Glomerular endothelial cell (primary cell): ENCODE results near the gene SLC25A13. TPM values are rescaled to one million over a fixed set of nuclear protein-coding genes. Genes with fewer than 3 reads are reported as not detected.

Source experiments
- DNase-seq: peaks from one replicate; pipeline ENCODE4 v3.0.0-alpha.2; 2011; ENCODE audit warnings: low read depth, low spot score; ENCODE audit errors: extremely low read depth
- total RNA-seq: library from RNA; depleted of rRNA; stranded (reverse); fragments of >200 nt; gene quantifications from 2 replicates; pipeline ENCODE4 v1.2.3, GENCODE V29; 2015

Gene SLC25A13
- total RNA-seq, 1 donor from 2014 or later, result 38.6 TPM

GRCh38 chr7:96116173-96116572, 205.7 kb downstream of the SLC25A13 start:
- no peak for DNase-seq

DNA sequence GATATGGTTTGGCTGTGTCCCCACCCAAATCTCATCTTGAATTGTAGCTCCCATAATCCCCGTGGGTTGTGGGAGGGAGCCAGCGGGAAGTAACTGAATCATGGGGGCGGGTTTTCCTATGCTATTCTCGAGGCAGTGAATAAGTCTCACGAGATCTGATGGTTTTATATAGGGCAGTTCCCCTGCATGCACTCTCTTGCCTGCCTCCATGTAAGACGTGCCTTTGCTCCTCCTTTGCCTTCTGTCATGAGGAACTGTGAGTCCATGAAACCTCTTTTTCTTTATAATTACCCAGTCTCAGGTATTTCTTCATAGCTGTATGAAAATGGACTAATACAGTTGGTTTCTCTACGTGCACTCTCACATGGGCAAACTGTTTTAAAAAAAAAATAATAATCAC, 207.7 kb downstream of the SLC25A13 start:
- no peak for DNase-seq

DNA sequence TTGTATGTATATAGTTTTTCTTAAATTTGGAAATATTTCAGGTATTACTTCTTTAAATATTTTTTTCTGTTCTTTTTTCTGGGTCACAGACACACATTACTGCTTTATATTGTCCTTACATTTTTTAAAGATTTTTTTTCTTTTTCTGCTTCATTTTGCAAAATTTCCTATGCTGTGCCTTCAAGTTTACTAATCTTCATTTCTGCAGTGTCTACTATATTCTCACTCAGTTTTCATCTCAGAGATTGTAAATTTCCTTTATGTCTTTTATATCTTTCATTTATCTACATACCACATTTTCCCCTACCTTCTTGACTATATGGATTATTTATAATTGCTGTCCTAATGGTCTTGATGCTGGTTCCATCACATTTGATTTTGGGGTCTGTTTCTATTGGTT, 210.5 kb downstream of the SLC25A13 start:
- DNase-seq, result no peak

DNA sequence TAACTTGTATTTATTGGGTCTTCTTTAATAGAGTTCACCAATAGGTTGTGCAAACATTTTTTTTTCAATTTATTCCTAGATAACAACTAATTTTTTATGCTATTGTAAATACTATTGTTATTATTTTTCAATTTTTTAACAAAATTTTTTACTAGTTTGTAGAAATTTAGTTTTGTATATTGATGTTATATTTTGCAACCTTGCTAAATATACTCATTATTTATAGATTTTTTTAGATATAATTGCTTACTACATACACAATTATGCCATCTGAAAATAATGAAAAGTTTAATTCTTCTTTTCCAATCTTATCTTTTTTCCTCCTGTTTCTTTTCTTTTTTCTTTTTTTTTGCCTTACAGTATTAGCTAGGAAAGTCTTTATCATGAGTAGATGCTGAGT, 216.9 kb downstream of the SLC25A13 start:
- DNase-seq, result no peak

DNA sequence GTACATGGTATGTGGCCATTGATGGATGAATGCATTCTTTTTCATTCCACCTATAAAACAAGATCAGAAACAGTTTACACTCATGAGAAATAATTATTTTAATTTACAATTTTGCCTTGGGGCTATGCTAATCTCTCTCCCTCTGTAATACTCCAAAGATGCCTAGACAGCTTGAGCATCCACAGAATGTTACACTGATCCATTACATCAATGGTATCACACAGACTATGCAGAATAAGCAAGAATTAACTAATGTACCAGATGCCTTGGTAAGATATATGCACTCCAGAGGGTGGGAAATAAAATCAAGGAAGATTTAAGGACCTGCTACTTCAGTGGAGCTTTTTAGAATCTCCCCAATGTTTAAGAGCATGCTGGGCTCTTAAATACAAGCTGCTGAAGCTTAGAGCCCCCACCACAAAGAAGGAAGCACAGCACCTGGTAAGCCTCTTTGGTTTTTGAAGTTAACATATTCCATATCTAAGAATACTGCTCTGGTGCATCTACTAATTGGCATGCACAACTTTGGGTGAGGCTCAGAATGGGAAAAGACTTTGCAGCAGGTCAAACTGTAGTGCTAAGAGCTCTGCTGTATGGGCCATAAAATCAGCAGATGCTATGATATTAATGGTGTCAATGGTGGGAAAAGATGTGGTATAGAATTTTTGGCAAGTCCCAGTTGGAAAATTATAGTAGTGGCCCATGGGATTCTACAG, 219.6 kb downstream of the SLC25A13 start:
- no peak for DNase-seq

GRCh38 chr7:96100737-96101136, 221.2 kb downstream of the SLC25A13 start:
- DNase-seq, result no peak

DNA sequence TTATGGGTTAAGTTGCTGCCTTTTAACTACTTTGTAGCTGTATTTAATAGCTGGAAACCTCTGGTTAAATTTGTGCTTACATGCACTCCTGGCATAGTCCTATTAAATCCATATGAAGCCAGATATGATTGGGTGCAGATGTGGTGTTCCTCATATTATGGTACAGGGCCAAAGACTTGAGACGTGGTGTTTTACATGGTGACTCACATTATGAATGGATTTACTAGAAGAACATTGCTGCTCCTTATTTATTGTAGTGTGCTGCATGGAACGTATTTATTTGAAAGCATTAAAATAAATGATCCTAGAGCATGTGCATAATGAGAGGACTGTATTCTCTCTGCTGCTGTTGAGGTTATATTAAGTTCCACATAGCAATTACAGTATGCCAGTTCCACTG, 224.1 kb downstream of the SLC25A13 start:
- DNase-seq, result no peak

GRCh38 chr7:96093435-96093834, 228.5 kb downstream of the SLC25A13 start:
- peak; percentile 34 for DNase-seq

DNA sequence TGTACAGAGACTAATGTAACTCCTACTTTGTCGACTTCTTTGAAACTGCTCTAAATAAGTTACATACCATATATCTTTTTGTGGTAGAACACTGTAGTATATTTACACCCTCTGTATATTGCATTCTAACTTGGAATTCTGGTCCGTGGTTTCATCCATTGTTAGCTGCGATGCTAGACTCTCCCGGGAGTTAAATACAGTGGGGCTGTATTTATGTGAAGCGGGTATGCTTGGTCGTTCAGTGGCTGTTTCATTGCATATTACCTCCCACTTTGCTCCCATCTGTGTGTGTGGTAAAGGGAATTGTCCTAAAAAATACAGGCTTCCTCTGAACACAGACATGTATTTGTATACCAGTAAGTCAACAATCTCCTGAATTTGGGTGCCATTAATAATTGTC, 231.1 kb downstream of the SLC25A13 start:
- DNase-seq, result no peak

DNA sequence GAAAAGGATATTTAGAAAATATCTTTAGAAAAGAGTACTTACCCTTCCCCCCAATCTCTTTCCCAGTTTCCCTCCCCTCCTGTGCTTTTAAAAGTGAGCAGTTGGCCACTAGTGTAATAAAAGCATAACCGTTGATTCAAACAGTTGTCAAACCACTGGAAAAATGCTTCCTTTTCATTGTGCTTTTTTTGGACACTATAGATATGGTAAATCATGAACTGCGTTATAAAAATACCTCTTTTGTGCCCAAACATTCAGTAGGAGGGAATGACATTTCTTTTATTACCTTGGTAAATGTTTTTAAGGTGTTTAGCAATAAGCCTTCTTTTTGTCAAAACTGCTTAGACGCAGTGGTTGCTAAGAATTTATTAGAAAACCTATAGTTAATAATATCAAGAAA, 232.4 kb downstream of the SLC25A13 start:
- no peak for DNase-seq

DNA sequence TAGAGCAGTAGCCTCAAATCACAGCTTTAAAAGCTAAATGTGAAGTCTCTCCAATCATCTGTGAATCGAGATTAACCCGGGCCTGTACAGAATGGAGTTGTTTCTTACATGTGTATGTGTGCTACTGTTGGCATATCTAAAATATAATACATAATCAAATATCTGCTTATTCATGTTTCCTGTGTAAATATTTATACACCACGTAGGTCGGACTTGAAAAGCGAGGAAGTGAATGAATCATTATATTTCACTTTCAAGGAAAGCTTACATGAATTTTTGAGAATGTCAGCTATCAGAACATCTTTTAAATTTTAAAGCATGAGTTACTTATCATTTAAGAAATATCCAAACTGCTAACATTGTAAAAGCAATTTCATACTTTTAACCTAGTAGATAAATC, 233.3 kb downstream of the SLC25A13 start:
- DNase-seq, result peak; percentile 34

- no peak for DNase-seq
Measured at GRCh38 chr7:96085953-96086352, 235.9 kb downstream of the SLC25A13 start.

- DNase-seq, result peak; percentile 25
Measured at GRCh38 chr7:96084881-96085553, 236.9 kb downstream of the SLC25A13 start.

GRCh38 chr7:96080027-96080426, 241.9 kb downstream of the SLC25A13 start:
- DNase-seq, result no peak

DNA sequence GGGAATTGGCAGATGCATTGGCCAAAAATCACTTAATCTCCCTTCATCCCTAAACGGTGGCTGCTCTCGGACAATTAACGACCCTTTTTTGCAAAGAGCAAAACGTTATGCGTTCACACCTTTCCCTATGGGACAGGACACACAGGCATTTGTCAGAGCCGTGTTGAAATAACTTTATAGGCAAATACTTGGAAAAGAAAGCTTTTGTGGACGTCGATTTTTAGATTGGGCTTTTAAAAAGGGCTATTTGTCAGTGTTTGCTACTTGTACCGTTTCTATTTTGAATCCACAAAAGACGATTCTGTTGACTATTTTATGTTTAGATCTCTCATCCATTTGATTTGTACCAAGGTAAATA, 245.6 kb downstream of the SLC25A13 start:
- DNase-seq, result no peak

DNA sequence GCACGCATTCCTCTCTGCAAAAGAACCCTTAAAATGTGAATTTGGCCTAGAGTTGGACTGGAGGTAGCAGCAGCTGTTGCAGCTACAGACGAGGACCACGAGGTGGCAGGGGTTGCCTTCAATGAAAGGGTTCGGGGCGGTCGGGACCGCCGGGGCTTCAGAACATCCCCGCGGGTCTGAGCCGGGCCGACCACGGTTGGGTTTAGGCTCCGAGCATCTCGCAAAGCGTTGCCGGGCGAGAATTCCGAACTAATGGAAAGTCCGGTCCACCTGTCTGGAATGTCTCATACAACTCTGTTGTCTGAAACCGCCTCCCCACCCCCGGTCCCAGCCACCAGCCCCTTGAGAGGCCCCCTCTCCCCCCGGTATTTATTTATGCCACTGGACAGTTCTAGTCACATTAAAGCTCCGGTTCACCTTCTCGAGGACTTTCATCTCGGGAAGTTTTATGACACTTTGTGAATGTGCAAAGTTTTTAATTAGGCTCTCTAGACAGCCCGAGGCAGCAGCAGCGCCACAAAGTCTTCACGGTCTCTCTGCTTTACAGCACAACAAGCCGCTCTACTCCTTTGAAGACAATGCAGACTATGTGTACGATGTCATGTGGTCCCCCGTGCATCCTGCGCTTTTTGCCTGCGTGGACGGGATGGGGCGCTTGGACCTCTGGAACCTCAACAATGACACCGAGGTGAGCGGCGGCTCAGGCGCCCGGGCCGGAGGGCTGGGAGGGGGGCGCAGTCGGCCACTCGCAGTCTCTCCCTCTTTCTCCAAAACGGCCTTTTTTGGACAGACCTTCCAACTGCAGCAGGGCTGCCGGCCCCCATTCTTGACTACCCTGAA, 246.2 kb downstream of the SLC25A13 start:
- DNase-seq, result no peak

DNA sequence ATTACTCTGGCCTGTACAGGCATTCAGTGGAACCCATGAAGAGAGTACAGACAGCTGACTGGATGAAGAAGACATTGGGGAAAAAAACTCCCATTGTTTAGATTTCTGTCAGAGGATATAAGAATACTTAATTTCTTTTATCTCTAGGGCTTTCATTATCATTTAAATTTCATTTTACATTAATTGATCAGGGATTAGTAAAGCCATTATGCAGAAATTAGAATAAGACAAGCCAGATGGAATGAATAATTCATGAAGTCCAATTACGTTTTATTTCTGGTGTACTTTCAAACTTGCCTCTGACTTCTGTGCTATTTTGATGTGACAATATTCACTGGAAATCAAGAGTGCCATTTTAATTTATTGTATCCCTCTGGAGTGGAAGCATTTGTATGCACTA, 247.0 kb downstream of the SLC25A13 start:
- DNase-seq, result no peak
